Sigmoid colon (tissue), 7 donors: ENCODE results near the gene DUSP7. TPM values are rescaled to one million over a fixed set of nuclear protein-coding genes. Genes with fewer than 3 reads are reported as not detected.

Source experiments
- DNase-seq: peaks from one replicate; pipeline ENCODE4 v3.0.0-alpha.2; 2019
- H3K27ac ChIP-seq, 4 donors: fragments of 200-600 bp; sonication (generic); one replicate each; pipeline ENCODE4 v1.5.1; 2016 to 2019; ENCODE audit warnings: mild to moderate bottlenecking in 1 of 4
- H3K27me3 ChIP-seq, 3 donors: fragments of 200-600 bp; sonication (generic); one replicate each; pipeline ENCODE4 v1.5.1; 2019; ENCODE audit warnings: mild to moderate bottlenecking in 1 of 3
- H3K36me3 ChIP-seq, 4 donors: fragments of 200-600 bp; sonication (generic); one replicate each; pipeline ENCODE4 v1.5.1; 2016 to 2019
- H3K4me1 ChIP-seq, 4 donors: fragments of 200-600 bp; sonication (generic); one replicate each; pipeline ENCODE4 v1.5.1; 2017 to 2019
- H3K4me3 ChIP-seq, 4 donors: fragments of 200-600 bp; sonication (generic); one replicate each; pipeline ENCODE4 v1.5.1; 2017 to 2019; ENCODE audit warnings: mild to moderate bottlenecking in 2 of 4, moderate library complexity in 1 of 4
- H3K9me3 ChIP-seq, 4 donors: fragments of 200-600 bp in 3 of 4; sonication (generic) in 3 of 4; one replicate each; pipeline versions ENCODE4 v1.5.1 to v1.6.1; 2013 to 2019
- EP300 ChIP-seq, 4 donors: sonication (generic); formaldehyde crosslinking; IDR thresholded peaks; one replicate each; pipeline ENCODE4 v1.6.1; 2017; ENCODE audit warnings: antibody characterized with exemption in 4 of 4
- POLR2A ChIP-seq, 2 donors: fragments of 450-650 bp; IDR thresholded peaks; one replicate each; pipeline ENCODE4 v1.6.1; 2016; ENCODE audit warnings: antibody characterized with exemption in 2 of 2, mild to moderate bottlenecking in 2 of 2, moderate library complexity in 2 of 2
- POLR2AphosphoS5 ChIP-seq, 4 donors: sonication (generic); formaldehyde crosslinking; IDR thresholded peaks; one replicate each; pipeline ENCODE4 v1.6.1; 2017; ENCODE audit warnings: antibody characterized with exemption in 4 of 4
- WGBS, 2 donors: extraction: QIAGEN DNeasy Blood & Tissue Kit; methylation state at CpG; one replicate each; pipeline ENCODE4 v1.1.7; 2013; 5-methylcytosine and 5-hydroxymethylcytosine counted together
- intact Hi-C: fragments of 100-400 bp; cut with DNase I; formaldehyde crosslinking; loops from one replicate; pipeline ENCODE4 v1.15.1; 2023
- polyA plus RNA-seq, 3 donors: library from polyadenylated mRNA; stranded (reverse); fragments of 200-250 nt; gene quantifications; one replicate each; pipeline ENCODE4 v1.2.3, GENCODE V29; 2013
- total RNA-seq, 4 donors: library from RNA; depleted of rRNA; stranded (reverse); fragments of >200 nt; gene quantifications; one replicate each; pipeline ENCODE4 v1.1.0, GENCODE V29; 2016
- TF ChIP-seq, protein P1 (sequence below), 4 experiments: fragments of 450-650 bp in 3 of 4; fragments of 200-600 bp in 1 of 4; IDR thresholded peaks; one replicate each; pipeline ENCODE4 v1.5.1; 2016 to 2019; ENCODE audit warnings: antibody characterized with exemption in 4 of 4, mild to moderate bottlenecking in 3 of 4, moderate library complexity in 2 of 4
- donor health status: healthy with polysubstance abuse.
- donor health status: Bipolar disorder and iron deficiency.
- donor health status: healthy.

DUSP7 gene
- total and polyA plus RNA-seq, 7 donors: 3.0 to 7.6 (median 6.8) TPM

GRCh38 chr3:52006017-52006819 is 50.2 kb downstream of the DUSP7 start:
- WGBS, 2 donors: 70% methylated on average over 8 of the region's 8 CpGs
- Histone ChIP-seq H3K4me3 (no peak overlapping the region), H3K9me3 (no peaks in the 10 kb centered on the region), H3K36me3 (no peaks in the 10 kb centered on the region), H3K4me1 (peaks cover 0 to 19% (median 15%) of the 10 kb centered on the region in 4 donors), H3K27ac (no peak overlapping the region), H3K27me3 (no peaks in the 10 kb centered on the region)
- DNase-seq: no peak
- intact Hi-C loops: no loop called here
- TF ChIP-seq POLR2AphosphoS5 (IDR thresholded peaks at IDR 0.05) (no peak), EP300 (IDR thresholded peaks at IDR 0.05) (no peak), POLR2A (IDR thresholded peaks at IDR 0.05) (no peak)
- TF ChIP-seq, protein P1, sequence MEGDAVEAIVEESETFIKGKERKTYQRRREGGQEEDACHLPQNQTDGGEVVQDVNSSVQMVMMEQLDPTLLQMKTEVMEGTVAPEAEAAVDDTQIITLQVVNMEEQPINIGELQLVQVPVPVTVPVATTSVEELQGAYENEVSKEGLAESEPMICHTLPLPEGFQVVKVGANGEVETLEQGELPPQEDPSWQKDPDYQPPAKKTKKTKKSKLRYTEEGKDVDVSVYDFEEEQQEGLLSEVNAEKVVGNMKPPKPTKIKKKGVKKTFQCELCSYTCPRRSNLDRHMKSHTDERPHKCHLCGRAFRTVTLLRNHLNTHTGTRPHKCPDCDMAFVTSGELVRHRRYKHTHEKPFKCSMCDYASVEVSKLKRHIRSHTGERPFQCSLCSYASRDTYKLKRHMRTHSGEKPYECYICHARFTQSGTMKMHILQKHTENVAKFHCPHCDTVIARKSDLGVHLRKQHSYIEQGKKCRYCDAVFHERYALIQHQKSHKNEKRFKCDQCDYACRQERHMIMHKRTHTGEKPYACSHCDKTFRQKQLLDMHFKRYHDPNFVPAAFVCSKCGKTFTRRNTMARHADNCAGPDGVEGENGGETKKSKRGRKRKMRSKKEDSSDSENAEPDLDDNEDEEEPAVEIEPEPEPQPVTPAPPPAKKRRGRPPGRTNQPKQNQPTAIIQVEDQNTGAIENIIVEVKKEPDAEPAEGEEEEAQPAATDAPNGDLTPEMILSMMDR (IDR thresholded peaks at IDR 0.05): no peak

GRCh38 chr3:52005571-52005986 is 50.8 kb downstream of the DUSP7 start:
- H3K27ac ChIP-seq: peak overlapping the region in 1 of 4 donors; percentile 19
- H3K36me3 ChIP-seq: no peaks in the 10 kb centered on the region
- DNase-seq: no peak
- intact Hi-C loops: no loop called here
- H3K4me3 ChIP-seq: no peak overlapping the region
- H3K4me1 ChIP-seq: peaks cover 0 to 19% (median 15%) of the 10 kb centered on the region in 4 donors
- H3K9me3 ChIP-seq: no peaks in the 10 kb centered on the region
- 42 to 71% methylated on average over 15 of the region's 15 CpGs for WGBS, 2 donors
- H3K27me3 ChIP-seq: no peaks in the 10 kb centered on the region
- no peak for TF ChIP-seq EP300 (IDR thresholded peaks at IDR 0.05)
- no peak for TF ChIP-seq POLR2A (IDR thresholded peaks at IDR 0.05)
- no peak for TF ChIP-seq POLR2AphosphoS5 (IDR thresholded peaks at IDR 0.05)
- TF ChIP-seq, protein P1 (IDR thresholded peaks at IDR 0.05): no peak

- TF ChIP-seq, protein P1 (IDR thresholded peaks at IDR 0.05): no peak
- TF ChIP-seq EP300 (IDR thresholded peaks at IDR 0.05): no peak
- TF ChIP-seq POLR2AphosphoS5 (IDR thresholded peaks at IDR 0.05): no peak
- no peak for TF ChIP-seq POLR2A (IDR thresholded peaks at IDR 0.05)
- 91 to 94% methylated on average over 4 of the region's 4 CpGs for WGBS, 2 donors
- no peaks in the 10 kb centered on the region for H3K27me3 ChIP-seq
- no peak for DNase-seq
- H3K9me3 ChIP-seq: no peaks in the 10 kb centered on the region
- intact Hi-C loops: loop anchor here (5.0 kb wide), 1 partner anchor 332 kb away; no protein-coding TSS in a partner anchor
- H3K4me3 ChIP-seq: no peak overlapping the region
- peaks cover 0 to 19% (median 15%) of the 10 kb centered on the region in 4 donors for H3K4me1 ChIP-seq
- no peak overlapping the region for H3K27ac ChIP-seq
- no peaks in the 10 kb centered on the region for H3K36me3 ChIP-seq
Measured at GRCh38 chr3:52004906-52005395, 51.4 kb downstream of the DUSP7 start.

DNA sequence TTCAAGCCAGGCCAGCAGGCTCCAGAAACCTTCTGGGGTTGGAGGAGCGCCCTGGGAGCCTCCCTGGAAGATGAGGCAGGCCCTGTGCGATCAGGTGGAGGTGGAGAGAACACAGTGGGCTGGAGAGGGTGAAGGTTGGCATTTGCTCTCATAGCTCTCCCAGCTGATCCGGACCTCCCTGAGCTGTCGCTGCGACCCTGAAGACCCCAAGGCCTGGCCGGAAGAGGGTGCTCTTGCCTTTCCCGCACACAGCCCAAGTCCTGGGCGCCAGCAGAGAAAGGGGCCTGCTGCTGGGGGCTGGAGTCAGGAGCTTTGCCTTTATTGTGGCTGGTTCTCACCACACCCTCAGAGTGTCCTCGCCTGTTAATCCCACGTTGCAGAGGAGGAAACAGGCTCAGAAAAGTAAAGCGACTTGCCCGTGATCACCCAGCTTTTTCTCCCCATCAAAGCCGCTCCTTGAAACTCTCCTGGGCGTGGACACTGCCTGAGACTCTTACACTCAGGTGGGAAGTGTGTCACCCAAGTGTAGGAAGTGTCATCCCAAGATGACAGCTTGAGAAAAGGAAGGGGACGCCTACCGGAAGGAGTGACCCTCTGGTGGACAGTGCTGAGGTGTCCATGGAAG is 52.1 kb downstream of the DUSP7 start:
- intact Hi-C loops: loop anchor here (5.0 kb wide), 1 partner anchor 333 kb away; no protein-coding TSS in a partner anchor
- 58 to 61% methylated on average over 16 of the region's 16 CpGs for WGBS, 2 donors

More for the DNA sequence above, 52.1 kb downstream of the DUSP7 start:
- Histone ChIP-seq H3K27me3 (no peaks in the 10 kb centered on the region), H3K4me1 (peaks cover 0 to 19% (median 15%) of the 10 kb centered on the region in 4 donors), H3K27ac (no peak overlapping the region), H3K9me3 (no peaks in the 10 kb centered on the region), H3K36me3 (no peaks in the 10 kb centered on the region), H3K4me3 (no peak overlapping the region)
- DNase-seq: no peak
- TF ChIP-seq POLR2A (IDR thresholded peaks at IDR 0.05): no peak
- TF ChIP-seq, protein P1 (IDR thresholded peaks at IDR 0.05): peak in 3 of 4 experiments; percentile 12 to 35 (median 17)
